ENCODE results near the gene ANKRD63.

Gene ANKRD63

GRCh38 chr15:40276927-40277326, 5.9 kb downstream of the ANKRD63 start:
- no peak for DNase-seq

GRCh38 chr15:40275954-40276353, 6.9 kb downstream of the ANKRD63 start:
- no peak for DNase-seq

- no peak for DNase-seq
Observed at GRCh38 chr15:40275523-40275922, 7.3 kb downstream of the ANKRD63 start.

- peak; percentile 73 for DNase-seq
Observed at GRCh38 chr15:40274350-40275274, 8.3 kb downstream of the ANKRD63 start.

GRCh38 chr15:40273428-40273827, 9.4 kb downstream of the ANKRD63 start:
- DNase-seq = no peak

GRCh38 chr15:40272485-40273056, 10.3 kb downstream of the ANKRD63 start:
- no peak for DNase-seq

GRCh38 chr15:40271685-40272484, 11.0 kb downstream of the ANKRD63 start:
- DNase-seq = no peak

- no peak for DNase-seq
Observed at GRCh38 chr15:40270246-40270995, 12.4 kb downstream of the ANKRD63 start.

GRCh38 chr15:40269604-40270003, 13.3 kb downstream of the ANKRD63 start:
- no peak for DNase-seq

- DNase-seq = no peak
Observed at GRCh38 chr15:40267670-40268069, 15.2 kb downstream of the ANKRD63 start.

- peak; percentile 91 for DNase-seq
Observed at GRCh38 chr15:40266828-40267304, 16.0 kb downstream of the ANKRD63 start.

GRCh38 chr15:40265875-40266274, 17.0 kb downstream of the ANKRD63 start:
- DNase-seq = no peak

- no peak for DNase-seq
Observed at GRCh38 chr15:40265355-40265754, 17.5 kb downstream of the ANKRD63 start.

GRCh38 chr15:40264321-40265153, 18.3 kb downstream of the ANKRD63 start:
- no peak for DNase-seq

- DNase-seq = peak; percentile 38
Observed at GRCh38 chr15:40263024-40263754, 19.7 kb downstream of the ANKRD63 start.

GRCh38 chr15:40259021-40259420, 23.8 kb downstream of the ANKRD63 start:
- no peak for DNase-seq

GRCh38 chr15:40258544-40258943, 24.3 kb downstream of the ANKRD63 start:
- DNase-seq = no peak

- no peak for DNase-seq
Observed at GRCh38 chr15:40257656-40258450, 25.0 kb downstream of the ANKRD63 start.

GRCh38 chr15:40256638-40257235, 26.1 kb downstream of the ANKRD63 start:
- DNase-seq = peak; percentile 73

All from fibroblast of skin of abdomen (primary cell).